NCI-H226 (cell line): ENCODE results near the gene ITGA11.
"Not testable (repeated sequence)": the region's sequence is repeated elsewhere in the genome, so short reads cannot be mapped to it uniquely, and the experiment has no call there.

Experiments used
- DNase-seq: peaks from one replicate; pipeline ENCODE4 v3.0.0-alpha.2; 2015

The ITGA11 gene

DNA sequence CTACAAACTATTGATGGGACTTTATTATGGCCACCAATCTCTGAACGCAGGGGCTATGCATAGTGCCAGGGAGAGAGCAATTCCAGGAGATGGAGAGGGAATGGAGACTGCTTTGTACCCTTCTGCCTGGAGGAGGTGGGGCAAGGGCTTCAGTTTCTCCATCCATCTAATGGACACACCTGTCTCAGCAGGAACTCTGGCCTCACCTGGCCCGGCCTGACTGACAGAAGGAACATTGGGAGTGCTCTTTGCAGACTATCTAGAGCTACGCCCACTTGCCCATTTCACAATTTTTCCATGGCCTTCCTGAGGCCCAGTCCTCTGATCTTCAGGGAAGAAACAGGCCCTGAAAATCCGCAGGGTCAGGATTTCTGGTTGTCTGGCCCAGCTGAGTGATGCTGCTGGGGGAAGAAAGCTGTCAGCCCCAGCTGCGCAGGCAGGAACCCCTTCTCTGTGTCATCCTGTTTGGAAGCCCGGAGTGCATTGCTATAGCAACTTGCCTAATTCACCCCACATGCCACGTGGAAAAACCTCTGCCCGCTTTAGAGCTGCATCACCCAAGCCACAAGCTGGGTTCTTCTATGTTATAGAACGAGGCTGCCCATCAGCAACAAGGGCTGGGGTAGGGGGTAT, 6.4 kb downstream of the ITGA11 start:
- DNase-seq, result no peak

- DNase-seq, result no peak
These were observed 7.1 kb downstream of the ITGA11 start for GRCh38 chr15:68424754-68425390.

DNA sequence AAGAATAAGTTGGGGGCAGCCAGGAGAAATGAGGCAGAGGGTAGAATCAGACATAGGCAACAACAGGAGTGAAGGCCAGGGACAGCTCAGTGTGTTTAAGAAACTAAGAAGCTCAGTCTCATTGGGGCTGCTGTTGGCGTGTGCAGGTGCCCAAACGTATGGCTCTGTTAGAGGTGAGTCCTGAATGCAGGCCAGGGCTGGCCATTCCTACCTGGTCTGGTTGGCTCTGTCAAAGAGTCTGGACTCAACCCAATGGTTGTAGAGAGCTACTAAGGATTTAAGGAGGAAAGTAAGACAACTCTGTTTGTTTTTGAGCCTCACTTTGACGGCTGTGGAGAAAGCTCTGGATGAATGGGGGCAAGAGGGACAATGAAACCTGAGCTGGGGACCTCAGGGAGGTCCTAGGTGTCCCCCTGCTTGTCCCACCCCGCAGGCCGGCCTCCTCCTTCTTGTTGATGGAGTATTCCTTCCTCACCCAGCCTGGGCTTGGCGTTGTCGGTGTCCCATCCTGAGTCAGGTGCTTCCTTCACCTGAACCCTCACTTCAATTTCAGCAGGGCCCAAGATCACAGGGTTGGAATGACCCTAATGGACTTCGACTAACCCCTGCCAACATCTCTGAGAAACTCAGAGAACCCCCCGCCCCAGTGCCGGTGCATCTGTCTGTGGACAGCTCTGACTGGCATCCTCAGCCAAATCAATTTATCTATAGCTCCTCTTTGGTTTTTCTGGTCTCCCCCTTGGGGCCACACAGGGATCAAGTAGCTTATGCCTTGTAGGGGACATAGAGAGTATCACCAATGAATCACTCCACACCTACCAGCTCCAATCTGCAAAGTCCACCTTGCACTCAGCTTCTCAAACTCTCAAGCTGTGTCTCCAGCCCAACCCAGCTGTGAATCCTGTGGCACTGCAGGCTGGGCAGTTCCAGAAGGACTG, 8.3 kb downstream of the ITGA11 start:
- no peak for DNase-seq

- DNase-seq, result not testable (repeated sequence)
These were observed 9.4 kb downstream of the ITGA11 start for GRCh38 chr15:68422403-68423145.

DNA sequence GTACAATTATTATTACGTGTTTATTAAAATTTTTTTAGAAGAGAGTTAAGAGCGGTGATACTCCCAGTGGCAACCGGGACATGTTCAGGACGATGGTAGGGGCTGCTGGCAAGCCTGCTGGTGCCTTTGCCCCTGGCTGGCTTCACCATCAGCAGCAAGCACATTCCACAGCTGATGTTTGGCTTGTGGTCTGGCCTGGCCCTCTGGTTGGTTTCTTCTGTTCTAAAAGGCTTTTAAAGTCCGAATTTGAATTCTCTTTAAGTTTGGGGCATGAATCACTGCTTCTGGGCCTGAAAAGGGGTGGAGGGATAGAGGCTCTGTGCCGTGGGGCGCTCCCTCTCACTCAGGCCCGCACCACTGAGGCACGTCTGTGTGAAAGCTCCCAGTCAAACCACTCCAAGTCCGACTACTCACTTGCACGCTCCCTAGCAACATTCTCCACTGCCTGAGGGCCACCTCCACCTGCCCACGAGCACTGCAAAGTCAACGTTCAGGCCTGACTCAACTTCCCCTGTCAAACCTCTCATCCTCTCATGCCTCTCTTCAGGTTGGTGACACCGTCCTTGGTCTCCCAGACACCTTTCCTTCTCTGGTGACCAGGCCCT, 10.1 kb downstream of the ITGA11 start:
- DNase-seq, result no peak

GRCh38 chr15:68421115-68421551, 10.8 kb downstream of the ITGA11 start:
- DNase-seq, result no peak

GRCh38 chr15:68420186-68420684, 11.7 kb downstream of the ITGA11 start:
- DNase-seq, result no peak

GRCh38 chr15:68419301-68420175, 12.4 kb downstream of the ITGA11 start:
- no peak for DNase-seq

- peak; percentile 59 for DNase-seq
These were observed 13.3 kb downstream of the ITGA11 start for GRCh38 chr15:68418611-68419161.

DNA sequence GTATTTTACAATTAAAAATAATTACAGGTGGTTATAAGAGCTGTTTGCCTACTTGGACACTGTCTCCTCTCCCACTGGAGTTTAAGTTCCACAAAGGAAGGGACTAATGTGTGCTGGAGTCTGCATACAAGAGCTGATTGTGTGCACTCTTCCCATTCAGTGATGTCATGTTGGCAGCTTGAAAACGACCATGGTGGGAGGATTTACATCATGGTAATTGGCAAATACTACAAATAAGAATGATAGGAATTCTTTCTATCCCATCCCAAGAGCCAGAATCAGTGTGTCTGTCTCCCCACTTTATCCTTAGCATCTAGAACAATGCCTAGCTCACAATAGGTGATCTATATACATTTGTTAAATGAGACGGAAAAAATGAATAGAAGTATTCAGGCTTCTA, 14.1 kb downstream of the ITGA11 start:
- DNase-seq, result no peak

- no peak for DNase-seq
These were observed 14.9 kb downstream of the ITGA11 start for GRCh38 chr15:68417051-68417450.

GRCh38 chr15:68416158-68416535, 15.8 kb downstream of the ITGA11 start:
- no peak for DNase-seq

GRCh38 chr15:68415501-68416157, 16.3 kb downstream of the ITGA11 start:
- no peak for DNase-seq

GRCh38 chr15:68415061-68415460, 16.9 kb downstream of the ITGA11 start:
- DNase-seq, result no peak

DNA sequence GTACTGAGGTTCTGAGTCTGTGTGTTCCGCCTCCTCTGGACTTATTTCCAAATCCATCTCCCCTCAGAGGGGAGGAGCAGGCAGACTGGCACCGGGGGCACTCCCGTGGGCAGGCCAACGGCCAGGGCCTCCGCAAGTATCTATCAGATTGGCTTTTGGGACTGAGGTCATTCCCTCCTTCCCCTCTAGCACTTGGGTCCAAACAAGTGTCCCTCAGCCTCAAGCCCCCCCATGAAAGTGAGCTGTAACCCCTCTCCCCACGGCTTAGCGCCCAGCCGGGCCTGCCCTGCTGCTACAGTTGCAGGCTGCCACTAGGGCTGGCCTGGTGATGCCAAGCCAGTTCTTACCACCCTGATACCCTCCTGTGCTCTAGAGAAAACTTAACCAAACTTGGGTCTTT, 17.4 kb downstream of the ITGA11 start:
- no peak for DNase-seq

DNA sequence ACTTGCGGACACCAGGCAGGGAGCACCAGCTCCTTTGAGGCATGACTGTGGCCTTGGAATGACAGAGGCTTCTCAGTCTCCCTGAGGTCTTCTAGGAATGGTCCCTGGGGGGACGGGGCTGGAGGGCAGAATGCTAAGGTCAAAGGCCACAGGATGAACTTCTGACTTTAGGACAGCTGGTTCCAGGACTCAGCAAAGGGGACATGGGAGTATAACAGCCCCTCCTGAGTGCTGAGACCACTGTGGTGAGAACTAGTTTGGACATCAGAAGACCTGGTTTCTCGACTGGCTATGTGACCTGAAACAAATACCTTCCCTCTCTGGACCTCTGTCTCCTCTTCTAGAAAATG, 17.8 kb downstream of the ITGA11 start:
- DNase-seq, result no peak

GRCh38 chr15:68413363-68414205, 18.4 kb downstream of the ITGA11 start:
- DNase-seq, result no peak

GRCh38 chr15:68412218-68412617, 19.7 kb downstream of the ITGA11 start:
- DNase-seq, result no peak

DNA sequence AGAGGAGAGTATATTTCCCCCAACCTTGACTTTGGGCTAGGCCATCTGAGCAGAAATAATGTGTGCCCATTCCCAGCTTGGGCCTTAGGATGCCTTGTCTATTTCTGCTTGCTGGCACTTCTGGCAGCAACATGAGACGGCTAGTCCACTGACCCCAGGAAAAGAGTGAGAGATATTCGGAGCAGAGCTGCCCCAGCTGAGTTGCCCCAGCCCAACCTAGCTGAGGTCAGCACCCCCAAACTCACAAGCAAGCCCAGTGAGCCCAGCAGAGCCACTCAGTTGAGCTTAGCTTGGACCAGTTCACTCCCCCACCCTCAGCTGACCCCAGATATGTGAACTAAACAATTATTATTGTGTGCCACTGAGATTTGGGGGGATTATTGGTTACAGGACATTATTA, 20.2 kb downstream of the ITGA11 start:
- DNase-seq, result no peak

DNA sequence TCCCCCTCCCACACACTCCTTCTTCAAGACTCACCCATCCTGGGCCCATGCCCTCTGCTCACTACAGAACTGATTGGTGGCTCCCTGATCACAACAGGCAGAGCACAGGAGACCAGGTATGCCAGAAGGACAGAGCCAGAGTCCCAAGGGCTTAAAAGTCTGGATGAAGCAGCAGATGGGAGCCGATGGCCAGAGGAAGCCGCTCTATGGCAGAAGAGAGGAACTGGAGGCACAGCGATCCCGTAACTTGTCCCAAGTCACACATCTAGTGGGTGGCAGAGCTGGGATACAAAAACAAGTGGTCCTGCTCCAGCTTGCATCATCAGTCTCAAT, 20.7 kb downstream of the ITGA11 start:
- no peak for DNase-seq
